Suprapubic skin (tissue), 3 donors: ENCODE measurements around the gene B3GALT6.

Source experiments
- EP300 ChIP-seq: sonication (generic); formaldehyde crosslinking; IDR thresholded peaks from one replicate; pipeline ENCODE4 v1.6.1; 2017; ENCODE audit warnings: antibody characterized with exemption
- TF ChIP-seq, protein P1 (sequence below), 2 donors: fragments of 200-600 bp in 1 of 2; fragments of 450-650 bp in 1 of 2; sonication (generic) in 1 of 2; IDR thresholded peaks; one replicate each; pipeline ENCODE4 v1.5.1; 2016 to 2019; ENCODE audit warnings: antibody characterized with exemption in 2 of 2, mild to moderate bottlenecking in 1 of 2, moderate library complexity in 1 of 2

DNA sequence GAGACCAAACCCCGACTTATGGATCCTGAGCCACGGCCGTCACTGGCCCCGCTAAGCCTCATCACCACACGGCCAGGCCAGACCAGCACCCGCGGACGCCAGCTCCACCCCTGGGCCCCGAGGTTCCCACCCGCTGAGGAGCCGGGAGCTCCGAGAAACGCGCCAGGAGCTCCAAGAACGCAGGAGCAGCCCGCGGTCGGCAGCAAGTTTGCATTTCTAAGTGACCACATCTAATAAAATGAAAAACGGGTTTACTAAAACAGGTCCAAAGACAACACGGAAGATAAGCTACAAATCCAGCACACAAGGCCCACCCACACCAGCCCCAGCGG is 22.6 kb downstream of the B3GALT6 start:
- TF ChIP-seq, protein P1, sequence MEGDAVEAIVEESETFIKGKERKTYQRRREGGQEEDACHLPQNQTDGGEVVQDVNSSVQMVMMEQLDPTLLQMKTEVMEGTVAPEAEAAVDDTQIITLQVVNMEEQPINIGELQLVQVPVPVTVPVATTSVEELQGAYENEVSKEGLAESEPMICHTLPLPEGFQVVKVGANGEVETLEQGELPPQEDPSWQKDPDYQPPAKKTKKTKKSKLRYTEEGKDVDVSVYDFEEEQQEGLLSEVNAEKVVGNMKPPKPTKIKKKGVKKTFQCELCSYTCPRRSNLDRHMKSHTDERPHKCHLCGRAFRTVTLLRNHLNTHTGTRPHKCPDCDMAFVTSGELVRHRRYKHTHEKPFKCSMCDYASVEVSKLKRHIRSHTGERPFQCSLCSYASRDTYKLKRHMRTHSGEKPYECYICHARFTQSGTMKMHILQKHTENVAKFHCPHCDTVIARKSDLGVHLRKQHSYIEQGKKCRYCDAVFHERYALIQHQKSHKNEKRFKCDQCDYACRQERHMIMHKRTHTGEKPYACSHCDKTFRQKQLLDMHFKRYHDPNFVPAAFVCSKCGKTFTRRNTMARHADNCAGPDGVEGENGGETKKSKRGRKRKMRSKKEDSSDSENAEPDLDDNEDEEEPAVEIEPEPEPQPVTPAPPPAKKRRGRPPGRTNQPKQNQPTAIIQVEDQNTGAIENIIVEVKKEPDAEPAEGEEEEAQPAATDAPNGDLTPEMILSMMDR (IDR thresholded peaks at IDR 0.05) = no peak
- no peak for TF ChIP-seq EP300
